Gastrocnemius medialis (tissue), 4 donors: ENCODE results near the gene CERT1.

Source experiments
- POLR2A ChIP-seq, 2 donors: fragments of 450-650 bp; IDR thresholded peaks; one replicate each; pipeline ENCODE4 v1.6.1; 2017; ENCODE audit warnings: antibody characterized with exemption in 2 of 2, mild to moderate bottlenecking in 2 of 2, moderate library complexity in 2 of 2
- TF ChIP-seq, protein P1 (sequence below), 5 experiments: fragments of 450-650 bp in 3 of 5; fragments of 200-600 bp in 2 of 5; sonication (generic) in 2 of 5; IDR thresholded peaks in 4 of 5; conservative IDR thresholded peaks in 1 of 5; 1 replicate in 4 of 5; 2 replicates in 1 of 5; pipeline ENCODE4 v1.5.1; 2016 to 2019; ENCODE audit warnings: antibody characterized with exemption in 5 of 5, mild to moderate bottlenecking in 3 of 5, moderate library complexity in 3 of 5

DNA sequence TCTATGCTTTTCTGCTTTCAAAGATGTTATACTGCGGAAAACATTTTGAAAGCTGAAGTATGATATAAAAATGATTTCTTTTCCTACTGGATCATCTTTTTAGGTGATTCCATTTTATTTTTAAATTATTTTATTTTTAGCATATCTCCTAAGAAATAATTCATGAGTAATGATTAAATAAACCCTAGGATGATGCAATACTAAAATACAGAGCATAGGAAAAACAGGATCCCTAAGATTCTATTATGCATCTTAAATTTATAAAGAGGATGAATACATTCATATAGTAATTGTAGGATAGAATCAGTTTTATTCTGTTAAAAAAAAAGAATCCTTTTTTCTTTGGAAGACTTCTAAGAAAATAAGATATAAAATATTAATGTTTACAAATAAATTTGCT is 11.1 kb upstream of the CERT1 start:
- no peak for TF ChIP-seq POLR2A (IDR thresholded peaks at IDR 0.05)
- TF ChIP-seq, protein P1, sequence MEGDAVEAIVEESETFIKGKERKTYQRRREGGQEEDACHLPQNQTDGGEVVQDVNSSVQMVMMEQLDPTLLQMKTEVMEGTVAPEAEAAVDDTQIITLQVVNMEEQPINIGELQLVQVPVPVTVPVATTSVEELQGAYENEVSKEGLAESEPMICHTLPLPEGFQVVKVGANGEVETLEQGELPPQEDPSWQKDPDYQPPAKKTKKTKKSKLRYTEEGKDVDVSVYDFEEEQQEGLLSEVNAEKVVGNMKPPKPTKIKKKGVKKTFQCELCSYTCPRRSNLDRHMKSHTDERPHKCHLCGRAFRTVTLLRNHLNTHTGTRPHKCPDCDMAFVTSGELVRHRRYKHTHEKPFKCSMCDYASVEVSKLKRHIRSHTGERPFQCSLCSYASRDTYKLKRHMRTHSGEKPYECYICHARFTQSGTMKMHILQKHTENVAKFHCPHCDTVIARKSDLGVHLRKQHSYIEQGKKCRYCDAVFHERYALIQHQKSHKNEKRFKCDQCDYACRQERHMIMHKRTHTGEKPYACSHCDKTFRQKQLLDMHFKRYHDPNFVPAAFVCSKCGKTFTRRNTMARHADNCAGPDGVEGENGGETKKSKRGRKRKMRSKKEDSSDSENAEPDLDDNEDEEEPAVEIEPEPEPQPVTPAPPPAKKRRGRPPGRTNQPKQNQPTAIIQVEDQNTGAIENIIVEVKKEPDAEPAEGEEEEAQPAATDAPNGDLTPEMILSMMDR (IDR thresholded peaks at IDR 0.05 in 4 of 5, conservative IDR thresholded peaks at IDR 0.05 in 1 of 5) = no peak
